Stimulated activated naive B cell treated with anti-CD40 and anti-IgM and Interleukin-4, amounts not matched to agents 10 μg/mL and 1 μg/mL and 100 μg/mL, for 72 hours (primary cell): Measurements from ENCODE around the gene DCTN3.
A peak's percentile ranks its signal among the peaks of the same experiment; 100 is the strongest.

Source experiments
- ATAC-seq, 2 donors: fragments of 150-1000 bp; cut with Tn5 transposase; replicated peaks; 2 replicates each; pipeline ENCODE4 v1.10.0; 2021; ENCODE audit warnings: moderate library complexity in 1 of 2
- DNase-seq: peaks from one replicate; pipeline ENCODE4 v3.0.0; 2021
- H3K27ac Mint-ChIP-seq: one replicate; pipeline ENCODE4 v1.8.0; 2022; ENCODE audit warnings: mild to moderate bottlenecking, mixed read lengths
- H3K27me3 Mint-ChIP-seq, 2 donors: one replicate each; pipeline ENCODE4 v1.8.0; 2022; ENCODE audit warnings: mixed read lengths in 2 of 2
- H3K36me3 Mint-ChIP-seq, 2 donors: one replicate each; pipeline ENCODE4 v1.8.0; 2022; ENCODE audit warnings: mixed read lengths in 2 of 2, mild to moderate bottlenecking in 1 of 2
- H3K4me1 Mint-ChIP-seq, 2 donors: one replicate each; pipeline ENCODE4 v1.8.0; 2022; ENCODE audit warnings: mixed read lengths in 2 of 2, mild to moderate bottlenecking in 1 of 2
- H3K4me3 Mint-ChIP-seq, 2 donors: one replicate each; pipeline ENCODE4 v1.8.0; 2022; ENCODE audit warnings: mild to moderate bottlenecking in 2 of 2, mixed read lengths in 2 of 2, moderate library complexity in 1 of 2
- H3K9me3 Mint-ChIP-seq, 2 donors: one replicate each; pipeline ENCODE4 v1.8.0; 2022; ENCODE audit warnings: mixed read lengths in 2 of 2, mild to moderate bottlenecking in 1 of 2

Gene DCTN3

GRCh38 chr9:34637356-34638137, 17.3 kb upstream of the DCTN3 start, which contains the start of gene SIGMAR1:
SIGMAR1 (minus strand) TSS chr9:34637787; CDS start chr9:34637697, 90 bp downstream.
- DNase-seq (peak; percentile 92), ATAC-seq (peak; percentile 92 to 94)
- H3K27ac Mint-ChIP-seq, result peak within 1 kb of the TSS; percentile 95
- no peaks in the 10 kb centered on the region for H3K9me3 Mint-ChIP-seq
- H3K36me3 Mint-ChIP-seq, result peaks cover 12 to 29% of the 10 kb centered on the region in 2 donors
- H3K4me1 Mint-ChIP-seq, result peaks cover 26 to 41% of the 10 kb centered on the region in 2 donors
- peak within 1 kb of the TSS; percentile 88 to 93 for H3K4me3 Mint-ChIP-seq
- H3K27me3 Mint-ChIP-seq, result no peaks in the 10 kb centered on the region

DNA sequence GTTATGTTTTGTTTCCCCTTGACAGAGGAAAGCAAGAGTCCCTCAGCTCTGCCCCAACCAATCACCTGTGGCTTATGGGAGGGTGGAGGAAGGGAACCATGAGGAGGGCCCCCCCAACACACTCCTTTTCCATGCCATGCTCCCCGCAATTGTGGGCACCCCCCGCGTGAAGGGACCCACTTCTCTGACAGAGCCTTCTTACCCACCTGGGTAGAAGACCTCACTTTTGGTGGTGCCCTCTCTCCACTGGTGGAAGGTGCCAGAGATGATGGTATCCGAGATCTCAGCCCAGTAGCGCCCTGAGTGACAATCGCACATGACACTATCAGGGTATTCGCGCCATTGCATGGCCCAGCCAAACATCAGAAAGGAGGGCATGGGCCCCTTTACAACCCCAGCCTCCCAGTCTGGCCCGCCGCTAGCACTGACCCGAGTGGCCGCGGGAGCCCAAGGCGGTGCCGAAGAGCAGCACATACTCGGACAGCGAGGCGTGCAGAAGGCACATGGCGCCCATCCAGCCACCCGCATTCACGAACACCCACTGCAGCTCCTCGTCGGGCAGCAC, 16.6 kb upstream of the DCTN3 start:
- peaks cover 26 to 41% of the 10 kb centered on the region in 2 donors for H3K4me1 Mint-ChIP-seq
- peak in 1 of 2 donors; percentile 29 for ATAC-seq
- H3K36me3 Mint-ChIP-seq, result peaks cover 12 to 36% of the 10 kb centered on the region in 2 donors
- no peaks in the 10 kb centered on the region for H3K9me3 Mint-ChIP-seq
- peak overlapping the region; percentile 83 for H3K27ac Mint-ChIP-seq
- no peaks in the 10 kb centered on the region for H3K27me3 Mint-ChIP-seq
- peak overlapping the region; percentile 88 to 93 for H3K4me3 Mint-ChIP-seq
- no peak for DNase-seq

DNA sequence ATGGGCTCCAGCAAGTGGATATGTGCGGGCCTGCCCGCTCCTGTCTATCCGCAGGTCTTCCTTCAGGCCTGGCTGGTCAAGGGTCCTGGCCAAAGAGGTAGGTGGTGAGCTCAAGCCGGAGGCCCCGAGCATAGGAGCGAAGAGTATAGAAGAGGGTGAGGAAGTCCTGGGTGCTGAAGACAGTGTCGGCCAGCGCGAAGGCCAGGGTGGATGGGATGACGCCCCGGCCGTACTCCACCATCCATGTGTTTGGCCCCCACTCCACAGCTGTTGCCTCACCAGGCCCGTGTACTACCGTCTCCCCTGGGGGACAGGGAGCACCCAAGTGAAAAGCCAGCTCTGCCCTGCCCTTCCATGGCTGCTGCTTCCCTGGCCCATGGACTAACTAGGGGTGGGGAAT, 15.3 kb upstream of the DCTN3 start:
- H3K27ac Mint-ChIP-seq, result no peak overlapping the region
- peaks cover 27 to 41% of the 10 kb centered on the region in 2 donors for H3K4me1 Mint-ChIP-seq
- peaks cover 12 to 36% of the 10 kb centered on the region in 2 donors for H3K36me3 Mint-ChIP-seq
- H3K9me3 Mint-ChIP-seq, result no peaks in the 10 kb centered on the region
- no peak for ATAC-seq
- peak overlapping the region; percentile 61 to 63 for H3K4me3 Mint-ChIP-seq
- H3K27me3 Mint-ChIP-seq, result peaks cover 4 to 5% of the 10 kb centered on the region in 2 donors
- no peak for DNase-seq

GRCh38 chr9:34634551-34635248, 14.4 kb upstream of the DCTN3 start:
- peaks cover 11 to 14% of the 10 kb centered on the region in 2 donors for H3K27me3 Mint-ChIP-seq
- no peaks in the 10 kb centered on the region for H3K9me3 Mint-ChIP-seq
- ATAC-seq (no peak), DNase-seq (no peak)
- peaks cover 12 to 36% of the 10 kb centered on the region in 2 donors for H3K36me3 Mint-ChIP-seq
- H3K4me3 Mint-ChIP-seq, result no peak overlapping the region
- no peak overlapping the region for H3K27ac Mint-ChIP-seq
- H3K4me1 Mint-ChIP-seq, result peaks cover 28 to 41% of the 10 kb centered on the region in 2 donors

- Mint-ChIP-seq H3K4me1 (peaks cover 33 to 46% of the 10 kb centered on the region in 2 donors), H3K9me3 (no peaks in the 10 kb centered on the region), H3K27ac (peak overlapping the region; percentile 43), H3K36me3 (peaks cover 12 to 36% of the 10 kb centered on the region in 2 donors), H3K27me3 (peaks cover 17 to 21% of the 10 kb centered on the region in 2 donors), H3K4me3 (no peak overlapping the region)
- ATAC-seq, result peak; percentile 32 to 35
- peak; percentile 39 for DNase-seq
Measured at GRCh38 chr9:34633851-34634550, 13.7 kb upstream of the DCTN3 start.

DNA sequence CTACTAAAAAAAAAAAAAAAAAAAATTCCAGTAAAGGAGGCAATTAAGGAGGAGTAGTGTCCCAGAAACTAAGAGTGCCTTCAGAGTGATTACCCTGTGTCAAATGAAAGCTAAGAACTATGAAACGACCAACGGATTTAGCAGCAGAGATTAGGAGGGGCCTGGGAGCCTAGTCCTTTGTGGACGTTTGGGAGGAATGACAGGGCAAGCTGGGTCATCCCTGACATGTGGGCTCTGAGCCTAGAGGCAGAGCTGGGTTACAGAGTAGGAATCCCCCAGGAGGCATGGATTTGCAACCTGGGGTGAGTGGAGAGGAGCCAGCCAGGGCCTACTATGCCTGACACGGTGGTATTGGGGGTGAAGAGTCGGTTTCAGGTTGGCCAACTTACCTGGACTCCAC, 12.9 kb upstream of the DCTN3 start:
- Mint-ChIP-seq H3K4me1 (peaks cover 33 to 49% of the 10 kb centered on the region in 2 donors), H3K4me3 (no peak overlapping the region), H3K36me3 (peaks cover 12 to 36% of the 10 kb centered on the region in 2 donors), H3K9me3 (no peaks in the 10 kb centered on the region), H3K27me3 (peaks cover 22 to 28% of the 10 kb centered on the region in 2 donors), H3K27ac (no peak overlapping the region)
- DNase-seq, result no peak
- no peak for ATAC-seq

DNA sequence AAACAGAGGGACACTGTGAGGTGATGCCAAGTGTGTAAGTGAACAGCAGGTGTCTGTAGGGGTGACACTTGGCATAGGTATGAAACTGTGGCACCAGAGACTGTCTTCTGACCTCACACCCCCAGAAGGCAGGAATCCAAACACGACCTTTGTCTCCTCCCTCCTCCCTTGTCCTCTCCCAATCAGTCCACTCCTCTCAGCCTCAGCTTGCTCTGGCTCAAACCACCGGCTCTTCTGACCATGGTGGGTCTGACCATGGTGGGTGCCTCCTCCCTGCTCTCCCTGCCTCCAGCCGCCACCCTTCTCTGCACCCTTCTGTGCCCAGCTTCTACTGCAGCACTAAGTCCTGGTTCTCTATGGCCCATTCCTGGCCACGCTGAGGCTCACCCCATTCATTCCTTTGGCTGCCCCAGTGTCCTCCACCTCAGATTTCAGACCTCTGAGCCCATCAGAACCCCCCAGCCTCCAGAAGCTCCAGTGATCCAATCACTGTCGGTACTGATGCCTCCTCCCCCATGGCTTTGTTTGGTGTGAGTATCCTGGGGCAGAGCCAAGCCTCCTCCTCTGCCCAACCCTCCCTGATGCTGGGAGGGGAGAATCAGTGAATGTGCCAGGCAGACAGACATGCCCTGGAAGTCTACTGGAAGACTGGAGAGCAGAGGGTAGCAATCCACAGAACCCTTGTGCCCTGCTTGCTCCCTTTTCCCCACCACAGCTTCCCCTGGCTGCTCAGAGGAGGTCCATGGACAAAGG, 10.3 kb upstream of the DCTN3 start:
- H3K27me3 Mint-ChIP-seq, result peaks cover 47 to 54% of the 10 kb centered on the region in 2 donors
- no peak overlapping the region for H3K27ac Mint-ChIP-seq
- peak overlapping the region in 1 of 2 donors; percentile 27 for H3K4me3 Mint-ChIP-seq

GRCh38 chr9:34629491-34629808, 9.2 kb upstream of the DCTN3 start:
- peak; percentile 2 to 8 for ATAC-seq
- Mint-ChIP-seq H3K4me1 (peaks cover 18 to 25% of the 10 kb centered on the region in 2 donors), H3K27me3 (peaks cover 55 to 63% of the 10 kb centered on the region in 2 donors), H3K36me3 (peaks cover 2 to 16% of the 10 kb centered on the region in 2 donors), H3K9me3 (no peaks in the 10 kb centered on the region), H3K27ac (peak overlapping the region; percentile 40), H3K4me3 (peak overlapping the region; percentile 79 to 83)
- no peak for DNase-seq

More for the DNA sequence above, 10.3 kb upstream of the DCTN3 start:
- Mint-ChIP-seq H3K4me1 (peaks cover 20 to 34% of the 10 kb centered on the region in 2 donors), H3K36me3 (peaks cover 8 to 26% of the 10 kb centered on the region in 2 donors), H3K9me3 (no peaks in the 10 kb centered on the region)
- ATAC-seq (no peak), DNase-seq (no peak)

- ATAC-seq, result peak; percentile 76 to 79
- Mint-ChIP-seq H3K4me1 (peaks cover 19 to 24% of the 10 kb centered on the region in 2 donors), H3K36me3 (peaks cover 2 to 11% of the 10 kb centered on the region in 2 donors), H3K27ac (peak within 1 kb of the TSS; percentile 40), H3K9me3 (no peaks in the 10 kb centered on the region), H3K4me3 (peak within 1 kb of the TSS; percentile 79 to 83), H3K27me3 (peaks cover 57 to 66% of the 10 kb centered on the region in 2 donors)
- peak; percentile 15 for DNase-seq
Measured at GRCh38 chr9:34628656-34629490, 8.6 kb upstream of the DCTN3 start, which contains the start of gene ARID3C. ARID3C (minus strand) TSS chr9:34629066; CDS start chr9:34628014, 1,052 bp downstream.

DNA sequence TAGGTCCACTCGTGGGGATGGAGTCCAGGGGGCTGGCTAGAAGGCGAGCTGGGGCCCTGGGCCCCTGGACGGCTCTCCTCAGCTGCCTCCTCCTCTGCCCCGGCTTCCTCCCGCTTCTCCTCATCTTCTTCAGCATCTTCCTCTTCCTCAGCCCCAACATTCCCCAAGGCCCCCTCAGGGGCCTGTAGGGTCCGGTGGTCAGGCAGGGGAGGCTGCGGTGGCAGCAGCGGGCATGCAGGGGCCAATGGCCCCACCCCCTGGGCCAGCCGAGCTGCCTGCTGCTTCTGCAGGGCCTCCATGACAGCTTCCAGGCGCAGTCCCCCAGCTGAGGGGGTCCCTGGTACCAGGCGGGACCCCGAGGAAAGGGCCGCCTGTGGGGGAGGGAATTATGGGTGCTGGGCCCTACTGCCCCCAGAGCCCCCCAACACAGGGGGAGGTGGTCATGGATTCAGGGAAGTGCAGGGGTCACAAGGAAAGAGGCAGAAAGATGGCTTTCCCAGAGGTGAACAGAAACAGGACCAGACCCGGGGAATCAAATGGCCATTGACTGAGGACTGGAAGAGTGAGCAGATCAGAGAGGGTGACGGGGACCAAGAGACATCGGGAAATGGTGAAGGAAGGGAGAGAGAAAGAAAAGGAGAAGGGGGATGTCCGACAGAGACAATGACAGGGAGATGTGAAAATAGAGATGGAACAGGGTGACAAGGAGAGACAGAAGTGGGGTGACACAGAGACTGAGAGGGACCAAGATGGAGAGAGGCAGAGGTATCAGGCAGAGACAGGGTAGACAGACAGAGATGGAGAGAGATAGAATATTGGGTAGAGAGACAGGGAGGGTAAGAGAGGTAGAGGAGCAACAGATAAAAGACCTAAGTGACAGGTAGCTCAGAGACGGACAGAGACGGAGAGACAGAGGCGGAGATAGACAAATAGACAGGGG, 7.7 kb upstream of the DCTN3 start:
- peaks cover 0 to 2% of the 10 kb centered on the region in 2 donors for H3K9me3 Mint-ChIP-seq
- DNase-seq, result no peak
- peaks cover 22 to 28% of the 10 kb centered on the region in 2 donors for H3K4me1 Mint-ChIP-seq
- peak overlapping the region; percentile 4 for H3K27ac Mint-ChIP-seq
- peak overlapping the region; percentile 77 to 81 for H3K4me3 Mint-ChIP-seq
- peak in 1 of 2 donors; percentile 8 for ATAC-seq
- H3K36me3 Mint-ChIP-seq, result peaks cover 5 to 10% of the 10 kb centered on the region in 2 donors
- peaks cover 64 to 74% of the 10 kb centered on the region in 2 donors for H3K27me3 Mint-ChIP-seq

DNA sequence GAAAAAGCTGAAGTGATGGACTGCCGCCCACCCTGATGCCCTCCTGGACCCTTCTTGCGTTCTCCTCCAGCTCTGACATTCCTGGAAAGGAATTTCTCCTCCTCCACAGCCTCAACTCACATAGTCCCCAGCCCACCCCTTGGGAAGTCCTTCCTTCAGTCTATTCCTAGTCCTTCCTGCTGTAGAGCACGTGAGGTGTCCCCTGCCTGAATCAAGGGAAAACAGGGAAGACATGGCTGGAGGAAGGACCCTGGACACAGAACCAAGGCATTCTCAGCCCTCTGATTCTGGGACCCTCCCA, 4.8 kb upstream of the DCTN3 start:
- H3K4me3 Mint-ChIP-seq, result no peak overlapping the region
- peaks cover 2 to 4% of the 10 kb centered on the region in 2 donors for H3K36me3 Mint-ChIP-seq
- no peak for DNase-seq

More for the DNA sequence above, 4.8 kb upstream of the DCTN3 start:
- Mint-ChIP-seq H3K4me1 (peaks cover 25 to 39% of the 10 kb centered on the region in 2 donors), H3K9me3 (peaks cover 0 to 2% of the 10 kb centered on the region in 2 donors), H3K27me3 (peaks cover 69 to 85% of the 10 kb centered on the region in 2 donors), H3K27ac (no peak overlapping the region)
- ATAC-seq, result no peak
